K562 (cell line): ENCODE measurements around the gene RPLP2. TPM values are rescaled to one million over a fixed set of nuclear protein-coding genes. Genes with fewer than 3 reads are reported as not detected.

Experiments
- ATAC-seq: fragments of 200-7000 bp; cut with Tn5 transposase; 3 replicates; pipeline ENCODE4 v1.9.1; 2020; ENCODE audit warnings: moderate library complexity
- BruUV-seq: library from RNA; stranded (reverse); fragments of 400-500 nt; replicated peaks from 2 replicates; lab custom pipeline; 2021; lab: Mats Ljungman, UMichigan
- CTCF ChIA-PET: fragments of 300-600 bp; formaldehyde crosslinking; extraction: SDS; loops from one replicate; lab custom pipeline; 2021; ENCODE audit warnings: low intra/inter-chr PET ratio; lab: Yijun Ruan, JAX
- POLR2A ChIA-PET: fragments of 300-600, 350-650 bp; sonication (Branson Sonifier 250); formaldehyde crosslinking; extraction: SDS; loops from one replicate; lab custom pipeline; 2021; ENCODE audit warnings: antibody characterized with exemption, inconsistent platforms; lab: Yijun Ruan, JAX
- DNase-seq, 4 experiments: peaks; one replicate each; pipeline versions ENCODE4 v3.0.0 to v3.0.0-alpha.2; 2011 to 2018; ENCODE audit warnings: low spot score in 3 of 4, mixed read lengths in 3 of 4; ENCODE audit errors: extremely low read depth in 1 of 4
- FAIRE-seq: peaks from 2 replicates; lab custom pipeline; 2011; peaks lifted over from hg19 to GRCh38; lab: Jason Lieb, UNC
- H2AFZ ChIP-seq: 2 replicates; pipeline ENCODE4 v1.6.0; 2011; ENCODE audit warnings: low read depth, low read length, control low read depth, inconsistent platforms
- H3K27ac ChIP-seq: fragments of 200-600 bp; 3 replicates; pipeline ENCODE4 v1.8.0; 2011; ENCODE audit warnings: low read depth, mild to moderate bottlenecking, control low read depth, inconsistent platforms, low read length, moderate library complexity, mixed read lengths; ENCODE audit errors: extremely low read depth
- H3K27me3 ChIP-seq, 2 experiments: fragments of 300-600 bp in 1 of 2; 2 replicates in 1 of 2; 3 replicates in 1 of 2; pipeline versions ENCODE4 v1.6.0 to v1.8.0; 2011; ENCODE audit warnings: inconsistent platforms in 2 of 2, low read length in 2 of 2, mild to moderate bottlenecking in 1 of 2, mixed read lengths in 1 of 2, moderate library complexity in 1 of 2; ENCODE audit not compliant: control insufficient read depth in 2 of 2, insufficient read depth in 2 of 2
- H3K36me3 ChIP-seq: fragments of 300-600 bp; 3 replicates; pipeline ENCODE4 v1.8.0; 2011; ENCODE audit warnings: mild to moderate bottlenecking, low read length, inconsistent platforms; ENCODE audit not compliant: control insufficient read depth, insufficient read depth
- H3K4me1 ChIP-seq, 2 experiments: fragments of 200-600 bp in 1 of 2; replicated peaks in 1 of 2; 2 replicates in 1 of 2; 3 replicates in 1 of 2; pipeline versions ENCODE4 v1.5.1 to v1.8.0; 2011; ENCODE audit warnings: inconsistent platforms in 2 of 2, low read length in 2 of 2, mild to moderate bottlenecking in 1 of 2, mixed read lengths in 1 of 2, moderate library complexity in 1 of 2; ENCODE audit not compliant: control insufficient read depth in 2 of 2, insufficient read depth in 2 of 2
- H3K4me2 ChIP-seq: 2 replicates; pipeline ENCODE4 v1.6.1; 2011; ENCODE audit warnings: low read length, control low read depth, inconsistent platforms, mixed read lengths; ENCODE audit not compliant: insufficient read depth
- H3K4me3 ChIP-seq: fragments of 200-600 bp; sonication (generic), shearing (Covaris generic); 2 replicates; pipeline ENCODE4 v1.5.1; 2016; ENCODE audit warnings: control low read depth, inconsistent platforms
- H3K79me2 ChIP-seq: fragments of 200-600 bp; 3 replicates; pipeline ENCODE4 v1.8.0; 2011; ENCODE audit warnings: low read length, inconsistent platforms; ENCODE audit not compliant: control insufficient read depth, insufficient read depth
- H3K9ac ChIP-seq, 2 experiments: 2 replicates each; pipeline versions ENCODE4 v1.6.0 to v1.6.1; 2011; ENCODE audit warnings: low read depth in 2 of 2, low read length in 2 of 2, control low read depth in 1 of 2, inconsistent platforms in 1 of 2, mild to moderate bottlenecking in 1 of 2, mixed read lengths in 1 of 2; ENCODE audit not compliant: insufficient read depth in 1 of 2
- H3K9me1 ChIP-seq: one replicate; pipeline ENCODE4 v1.6.0; 2011; ENCODE audit warnings: inconsistent platforms, mild to moderate bottlenecking, low read length, moderate library complexity; ENCODE audit not compliant: control insufficient read depth, insufficient read depth
- H3K9me3 ChIP-seq: replicated peaks from 2 replicates; pipeline ENCODE4 v1.5.1; 2011; ENCODE audit warnings: low read depth, low read length, inconsistent platforms; ENCODE audit not compliant: control insufficient read depth, insufficient read depth
- H4K20me1 ChIP-seq: replicated peaks from 2 replicates; pipeline ENCODE4 v1.6.1; 2011; ENCODE audit warnings: low read length, inconsistent platforms, mixed read lengths; ENCODE audit not compliant: control insufficient read depth, insufficient read depth
- ATF3 ChIP-seq, 2 experiments: fragments of 450-650 bp in 1 of 2; sonication (generic) in 1 of 2; formaldehyde crosslinking in 1 of 2; IDR thresholded peaks in 1 of 2; conservative IDR thresholded peaks in 1 of 2; 2 replicates each; pipeline versions ENCODE4 v1.6.1 to v1.8.1; 2016 to 2023; ENCODE audit warnings: mild to moderate bottlenecking in 2 of 2, moderate library complexity in 2 of 2, inconsistent platforms in 1 of 2, missing genetic modification reagents in 1 of 2
- BACH1 ChIP-seq: fragments of 200-800 bp; sonication (Bioruptor generic); IDR thresholded peaks from 2 replicates; pipeline ENCODE4 v1.6.1; 2016; ENCODE audit warnings: missing genetic modification characterization, missing compliant biosample characterization
- CXXC5 ChIP-seq: fragments of 250-450 bp; sonication (Bioruptor Pico); IDR thresholded peaks from 2 replicates; pipeline ENCODE4 v1.8.0; 2022; ENCODE audit warnings: inconsistent platforms, mild to moderate bottlenecking, moderate library complexity
- FOXK2 ChIP-seq, 2 experiments: fragments of 450-650 bp; IDR thresholded peaks in 1 of 2; conservative IDR thresholded peaks in 1 of 2; 2 replicates each; pipeline ENCODE4 v1.6.1; 2016; ENCODE audit warnings: low read depth in 2 of 2, mild to moderate bottlenecking in 1 of 2
- FOXP1 ChIP-seq: sonication (generic); formaldehyde crosslinking; IDR thresholded peaks from 2 replicates; pipeline ENCODE4 v1.8.0; 2022; ENCODE audit warnings: mild to moderate bottlenecking, missing genetic modification reagents
- HNRNPL ChIP-seq: fragments of 200-400 bp; formaldehyde crosslinking; IDR thresholded peaks from 2 replicates; pipeline ENCODE4 v1.6.1; 2017; ENCODE audit warnings: low read depth, mild to moderate bottlenecking, low read length
- KLF16 ChIP-seq: IDR thresholded peaks from 2 replicates; pipeline ENCODE4 v1.6.1; 2016; ENCODE audit warnings: antibody characterized with exemption
- LEF1 ChIP-seq: fragments of 450-650 bp; IDR thresholded peaks from 2 replicates; pipeline ENCODE4 v1.6.1; 2016; ENCODE audit warnings: mild to moderate bottlenecking
- MIER1 ChIP-seq: fragments of 450-650 bp; IDR thresholded peaks from 2 replicates; pipeline ENCODE4 v1.6.1; 2016; ENCODE audit warnings: antibody characterized with exemption, mild to moderate bottlenecking, low read depth
- NCOA1 ChIP-seq: fragments of 450-650 bp; IDR thresholded peaks from 2 replicates; pipeline ENCODE4 v1.6.1; 2016; ENCODE audit warnings: low read depth
- NUFIP1 ChIP-seq: fragments of 450-650 bp; IDR thresholded peaks from 2 replicates; pipeline ENCODE4 v1.6.1; 2018; ENCODE audit not compliant: partially characterized antibody
- TARDBP ChIP-seq: fragments of 450-650 bp; IDR thresholded peaks from 2 replicates; pipeline ENCODE4 v1.6.1; 2016
- TCF7 ChIP-seq: sonication (generic); IDR thresholded peaks from 2 replicates; pipeline ENCODE4 v1.6.1; 2016; ENCODE audit warnings: antibody characterized with exemption, borderline replicate concordance
- TFAM ChIP-seq: fragments of 250-450 bp; sonication (Bioruptor Pico); conservative IDR thresholded peaks from 2 replicates; pipeline ENCODE4 v1.5.0; 2021; ENCODE audit warnings: mild to moderate bottlenecking, moderate library complexity
- TFAP4 ChIP-seq: sonication (generic); formaldehyde crosslinking; IDR thresholded peaks from 2 replicates; pipeline ENCODE4 v1.8.0; 2022; ENCODE audit warnings: missing genetic modification reagents, mild to moderate bottlenecking, moderate library complexity, borderline replicate concordance
- ZNF224 ChIP-seq: sonication (generic); formaldehyde crosslinking; IDR thresholded peaks from 2 replicates; pipeline ENCODE4 v1.8.0; 2022; ENCODE audit warnings: mild to moderate bottlenecking, missing genetic modification reagents
- ZNF23 ChIP-seq: fragments of 250-450 bp; sonication (Bioruptor Pico); IDR thresholded peaks from 2 replicates; pipeline ENCODE4 v1.4.0; 2020; ENCODE audit warnings: mild to moderate bottlenecking
- ZNF384 ChIP-seq: IDR thresholded peaks from 2 replicates; pipeline ENCODE4 v1.6.1; 2012; ENCODE audit warnings: low read depth, low read length, improper control_type of control experiment
- WGBS: fragments of 100-300 bp; shearing (Covaris generic); methylation state at CpG from one replicate; pipeline ENCODE4 v1.1.6; 2016; ENCODE audit warnings: low coverage, mixed read lengths; ENCODE audit not compliant: insufficient coverage; ENCODE audit errors: missing lambda C conversion rate; 5-methylcytosine and 5-hydroxymethylcytosine counted together
- in situ Hi-C: fragments of 300-500 bp; cut with MboI; formaldehyde crosslinking; loops from 4 replicates; pipeline ENCODE4 v1.15.0; 2018; ENCODE audit warnings: inconsistent platforms, mixed read lengths
- intact Hi-C: fragments of 100-400 bp; cut with micrococcal nuclease; formaldehyde crosslinking; loops from 2 replicates; pipeline ENCODE4 v1.14.2; 2022
- polyA plus RNA-seq, 8 experiments: library from polyadenylated mRNA; depleted of rRNA in 4 of 8; stranded (reverse) in 5 of 8; unstranded in 3 of 8; fragments of >200 nt; fragmentation: Nextera tagmentation in 2 of 8; fragmentation: Illumina TruSeq in 1 of 8; extraction: Ambion mirVana in 2 of 8; extraction: Trizol in 1 of 8; gene quantifications; 2 replicates each; pipeline versions ENCODE4 v1.2.1 to v1.2.3, GENCODE V29; 2011 to 2014; ENCODE audit warnings: inconsistent platforms in 1 of 8, missing spikeins in 1 of 8
- total RNA-seq, 7 experiments: library from RNA; depleted of rRNA in 6 of 7; stranded (reverse); fragments of >200 nt in 6 of 7; fragmentation: Illumina TruSeq in 2 of 7; extraction: Trizol in 2 of 7; gene quantifications; 2 replicates each; pipeline versions ENCODE4 v1.2.1 to v1.2.3, GENCODE V29; 2011 to 2021; ENCODE audit warnings: low replicate concordance in 1 of 7

RPLP2 gene
- total and polyA plus RNA-seq, 9 of the 15 experiments (the other 6 are each of a cell fraction or from before 2014, with no cell fraction given): 528 to 3,807 (median 1,633) TPM

GRCh38 chr11:841981-842369, 32.2 kb downstream of the RPLP2 start (continued):
- no peak for TF ChIP-seq BACH1 (tag)
- TF ChIP-seq TFAP4 (CRISPR knock-in tag): peak; percentile 31; the same call in 1 of the 2 replicates
- peak; percentile 73; the same call in 1 of the 2 replicates for TF ChIP-seq FOXP1 (CRISPR knock-in tag)

- Histone ChIP-seq H3K4me3 (peak within 1 kb of the TSS; percentile 98), H4K20me1 (no peaks in the 10 kb centered on the region; the same call in 1 of the 2 replicates), H3K9me1 (peaks cover 4% of the 10 kb centered on the region), H3K4me1 (peaks cover 32 to 83% of the 10 kb centered on the region in 2 experiments), H3K4me2 (peak within 1 kb of the TSS; percentile 80), H3K79me2 (peaks cover 53% of the 10 kb centered on the region), H3K9ac (peak within 1 kb of the TSS; percentile 91 to 93), H3K9me3 (no peaks in the 10 kb centered on the region), H2AFZ (peak within 1 kb of the TSS; percentile 97), H3K27me3 (no peaks in the 10 kb centered on the region), H3K27ac (peak within 1 kb of the TSS; percentile 98), H3K36me3 (peaks cover 39% of the 10 kb centered on the region; the same call in 2 of the 3 replicates)
- CTCF ChIA-PET: no interaction called here
- DNase-seq: peak; percentile 86 to 95 (median 91)
- ATAC-seq: peak; percentile 68
- POLR2A ChIA-PET: interaction anchor here (0.6 to 5.2 kb wide), 12 partner anchors 9 to 141 kb away, joined by 3 to 36 read pairs (median 4); partner anchors contain the start of gene PNPLA2
- FAIRE-seq: peak; percentile 87
- BruUV-seq: no TSS peak
- under 1% methylated on average over 32 of the region's 87 CpGs for WGBS
- intact Hi-C loops: loop anchor here (2.0 to 10.0 kb wide), 2 partner anchors 34 to 72 kb away; partner anchors contain the start of genes CHID1 and RPLP2
- in situ Hi-C loops: no loop called here
- TF ChIP-seq TARDBP (peak; percentile 89), TFAM (CRISPR knock-in tag) (no peak), KLF16 (peak; percentile 60; the same call in 1 of the 2 replicates), NCOA1 (no peak), FOXK2 (conservative IDR thresholded peaks at IDR 0.05 in 1 of 2, IDR thresholded peaks at IDR 0.05 in 1 of 2; ENCODE audit: low read depth in 2 of 2) (peak in 1 of 2 experiments; percentile 98; a peak in 2 of 4 replicates), MIER1 (no peak), HNRNPL (no peak), ZNF384 (no peak), LEF1 (no peak), ATF3 (IDR thresholded peaks at IDR 0.05) (no peak), ATF3 (CRISPR knock-in tag; conservative IDR thresholded peaks at IDR 0.05) (no peak), ZNF23 (CRISPR knock-in tag) (no peak), CXXC5 (CRISPR knock-in tag) (peak; percentile 98), TCF7 (no peak; the same call in 1 of the 2 replicates), ZNF224 (no peak), NUFIP1 (no peak)
Observed at GRCh38 chr11:842370-843002, 32.7 kb downstream of the RPLP2 start, which contains the start of the genes POLR2L and TSPAN4. Gene POLR2L (minus strand): TSS chr11:842529. CDS start chr11:842508, 21 bp downstream. Gene TSPAN4 (plus strand): TSS chr11:842852. CDS start chr11:850305, 7,453 bp downstream.
